OCI-LY3 (cell line): ENCODE data around the gene ZNF555.

Experiments used
- EZH2phosphoT487 ChIP-seq: fragments of 200-600 bp; shearing (Covaris generic); IDR thresholded peaks from 2 replicates; pipeline ENCODE4 v1.6.1; 2018; ENCODE audit warnings: antibody characterized with exemption, mixed run types, low read depth
- TF ChIP-seq, protein P1 (sequence below): fragments of 200-600, 300-600 bp; sonication (generic); IDR thresholded peaks from 2 replicates; pipeline ENCODE4 v1.5.1; 2014; ENCODE audit warnings: antibody characterized with exemption, low read length, low read depth

DNA sequence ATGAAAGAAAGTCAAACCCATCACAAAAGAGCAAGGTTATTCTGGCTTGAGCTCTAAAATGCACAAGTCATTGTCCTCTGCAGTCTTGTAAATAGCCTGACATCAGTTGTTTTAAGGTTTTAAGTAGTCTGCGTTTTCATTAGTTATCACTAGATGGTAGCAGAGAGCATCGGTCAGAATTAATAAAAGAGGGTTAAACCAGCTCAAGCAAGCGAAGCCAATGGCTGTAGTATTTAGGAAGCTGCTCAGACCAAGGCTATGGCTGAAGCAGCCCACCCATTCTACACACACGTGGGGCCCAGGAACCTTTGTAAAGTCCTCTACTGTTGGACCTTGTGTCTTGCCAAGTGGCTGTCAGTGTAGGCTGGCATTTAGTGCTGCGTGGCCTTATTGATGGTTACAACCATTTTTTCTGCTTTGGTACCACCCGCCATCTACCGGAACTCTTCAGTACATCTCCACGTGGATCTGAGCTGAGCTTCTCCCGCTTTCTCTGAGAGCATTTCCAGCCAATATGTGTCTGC is 46.2 kb downstream of the ZNF555 start:
- TF ChIP-seq, protein P1, sequence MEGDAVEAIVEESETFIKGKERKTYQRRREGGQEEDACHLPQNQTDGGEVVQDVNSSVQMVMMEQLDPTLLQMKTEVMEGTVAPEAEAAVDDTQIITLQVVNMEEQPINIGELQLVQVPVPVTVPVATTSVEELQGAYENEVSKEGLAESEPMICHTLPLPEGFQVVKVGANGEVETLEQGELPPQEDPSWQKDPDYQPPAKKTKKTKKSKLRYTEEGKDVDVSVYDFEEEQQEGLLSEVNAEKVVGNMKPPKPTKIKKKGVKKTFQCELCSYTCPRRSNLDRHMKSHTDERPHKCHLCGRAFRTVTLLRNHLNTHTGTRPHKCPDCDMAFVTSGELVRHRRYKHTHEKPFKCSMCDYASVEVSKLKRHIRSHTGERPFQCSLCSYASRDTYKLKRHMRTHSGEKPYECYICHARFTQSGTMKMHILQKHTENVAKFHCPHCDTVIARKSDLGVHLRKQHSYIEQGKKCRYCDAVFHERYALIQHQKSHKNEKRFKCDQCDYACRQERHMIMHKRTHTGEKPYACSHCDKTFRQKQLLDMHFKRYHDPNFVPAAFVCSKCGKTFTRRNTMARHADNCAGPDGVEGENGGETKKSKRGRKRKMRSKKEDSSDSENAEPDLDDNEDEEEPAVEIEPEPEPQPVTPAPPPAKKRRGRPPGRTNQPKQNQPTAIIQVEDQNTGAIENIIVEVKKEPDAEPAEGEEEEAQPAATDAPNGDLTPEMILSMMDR: peak; percentile 73
- no peak for TF ChIP-seq EZH2phosphoT487
